K562 (cell line): ENCODE data around the gene CACNA1I. TPM values are rescaled to one million over a fixed set of nuclear protein-coding genes. Genes with fewer than 3 reads are reported as not detected.

Experiments used
- ELK1 ChIP-seq: sonication (generic); formaldehyde crosslinking; IDR thresholded peaks from 2 replicates; pipeline ENCODE4 v1.8.1; 2022; ENCODE audit warnings: missing genetic modification reagents
- KDM5B ChIP-seq: fragments of 200-600 bp; sonication (generic); IDR thresholded peaks from 2 replicates; pipeline ENCODE4 v1.6.1; 2012; ENCODE audit warnings: low read depth, mild to moderate bottlenecking, moderate library complexity, low read length, control low read depth, inconsistent platforms; ENCODE audit not compliant: insufficient replicate concordance
- MCM5 ChIP-seq: fragments of 450-650 bp; IDR thresholded peaks from 2 replicates; pipeline ENCODE4 v1.6.1; 2016; ENCODE audit warnings: low read depth
- NCOR1 ChIP-seq: fragments of 450-650 bp; IDR thresholded peaks from 2 replicates; pipeline ENCODE4 v1.6.1; 2016; ENCODE audit warnings: mild to moderate bottlenecking, moderate library complexity
- RBFOX2 ChIP-seq: fragments of 200-400 bp; formaldehyde crosslinking; IDR thresholded peaks from 2 replicates; pipeline ENCODE4 v1.6.1; 2017; ENCODE audit warnings: low read depth, mild to moderate bottlenecking, low read length, moderate library complexity
- SFPQ ChIP-seq: fragments of 200-400 bp; formaldehyde crosslinking; IDR thresholded peaks from 2 replicates; pipeline ENCODE4 v1.6.1; 2017; ENCODE audit warnings: mild to moderate bottlenecking, low read depth, low read length, moderate library complexity
- SUPT5H ChIP-seq: fragments of 450-650 bp; IDR thresholded peaks from 2 replicates; pipeline ENCODE4 v1.6.1; 2016
- WHSC1 ChIP-seq: IDR thresholded peaks from one replicate; pipeline ENCODE4 v1.6.1; 2012; ENCODE audit warnings: low read length, control low read depth, inconsistent platforms
- ZBTB26 ChIP-seq: fragments of 450-650 bp; formaldehyde crosslinking; IDR thresholded peaks from 2 replicates; pipeline ENCODE4 v1.4.0; 2022; ENCODE audit warnings: missing genetic modification characterization
- ZNF316 ChIP-seq: fragments of 450-650 bp; IDR thresholded peaks from 2 replicates; pipeline ENCODE4 v1.6.1; 2016
- polyA plus RNA-seq, 8 experiments: library from polyadenylated mRNA; depleted of rRNA in 4 of 8; stranded (reverse) in 5 of 8; unstranded in 3 of 8; fragments of >200 nt; fragmentation: Nextera tagmentation in 2 of 8; fragmentation: Illumina TruSeq in 1 of 8; extraction: Ambion mirVana in 2 of 8; extraction: Trizol in 1 of 8; gene quantifications; 2 replicates each; pipeline versions ENCODE4 v1.2.1 to v1.2.3, GENCODE V29; 2011 to 2014; ENCODE audit warnings: inconsistent platforms in 1 of 8, missing spikeins in 1 of 8
- total RNA-seq, 7 experiments: library from RNA; depleted of rRNA in 6 of 7; stranded (reverse); fragments of >200 nt in 6 of 7; fragmentation: Illumina TruSeq in 2 of 7; extraction: Trizol in 2 of 7; gene quantifications; 2 replicates each; pipeline versions ENCODE4 v1.2.1 to v1.2.3, GENCODE V29; 2011 to 2021; ENCODE audit warnings: low replicate concordance in 1 of 7
- TF ChIP-seq, protein P1 (sequence below): fragments of 250-450 bp; sonication (Bioruptor Pico); IDR thresholded peaks from 2 replicates; pipeline ENCODE4 v1.4.0; 2020; ENCODE audit warnings: mild to moderate bottlenecking, moderate library complexity
- TF ChIP-seq, protein P2 (sequence below): IDR thresholded peaks from 2 replicates; pipeline ENCODE4 v1.6.1; 2014; ENCODE audit warnings: antibody characterized with exemption

The CACNA1I gene
- total and polyA plus RNA-seq, 9 of the 15 experiments (the other 6 are each of a cell fraction or from before 2014, with no cell fraction given) = 0.01 to 0.79 (median 0.32) TPM; not detected in 1

- TF ChIP-seq SFPQ (no peak), WHSC1 (no peak), ZNF316 (no peak), MCM5 (no peak), KDM5B (peak; percentile 80), RBFOX2 (no peak), ZBTB26 (CRISPR knock-in tag) (peak; percentile 64; the same call in 1 of the 2 replicates), SUPT5H (peak; percentile 85), NCOR1 (peak; percentile 8; the same call in 1 of the 2 replicates), ELK1 (CRISPR knock-in tag) (no peak)
- TF ChIP-seq, protein P1, sequence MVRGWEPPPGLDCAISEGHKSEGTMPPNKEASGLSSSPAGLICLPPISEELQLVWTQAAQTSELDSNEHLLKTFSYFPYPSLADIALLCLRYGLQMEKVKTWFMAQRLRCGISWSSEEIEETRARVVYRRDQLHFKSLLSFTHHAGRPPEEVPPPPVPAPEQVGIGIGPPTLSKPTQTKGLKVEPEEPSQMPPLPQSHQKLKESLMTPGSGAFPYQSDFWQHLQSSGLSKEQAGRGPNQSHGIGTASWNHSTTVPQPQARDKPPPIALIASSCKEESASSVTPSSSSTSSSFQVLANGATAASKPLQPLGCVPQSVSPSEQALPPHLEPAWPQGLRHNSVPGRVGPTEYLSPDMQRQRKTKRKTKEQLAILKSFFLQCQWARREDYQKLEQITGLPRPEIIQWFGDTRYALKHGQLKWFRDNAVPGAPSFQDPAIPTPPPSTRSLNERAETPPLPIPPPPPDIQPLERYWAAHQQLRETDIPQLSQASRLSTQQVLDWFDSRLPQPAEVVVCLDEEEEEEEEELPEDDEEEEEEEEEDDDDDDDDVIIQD (CRISPR knock-in tag) = no peak
- TF ChIP-seq, protein P2, sequence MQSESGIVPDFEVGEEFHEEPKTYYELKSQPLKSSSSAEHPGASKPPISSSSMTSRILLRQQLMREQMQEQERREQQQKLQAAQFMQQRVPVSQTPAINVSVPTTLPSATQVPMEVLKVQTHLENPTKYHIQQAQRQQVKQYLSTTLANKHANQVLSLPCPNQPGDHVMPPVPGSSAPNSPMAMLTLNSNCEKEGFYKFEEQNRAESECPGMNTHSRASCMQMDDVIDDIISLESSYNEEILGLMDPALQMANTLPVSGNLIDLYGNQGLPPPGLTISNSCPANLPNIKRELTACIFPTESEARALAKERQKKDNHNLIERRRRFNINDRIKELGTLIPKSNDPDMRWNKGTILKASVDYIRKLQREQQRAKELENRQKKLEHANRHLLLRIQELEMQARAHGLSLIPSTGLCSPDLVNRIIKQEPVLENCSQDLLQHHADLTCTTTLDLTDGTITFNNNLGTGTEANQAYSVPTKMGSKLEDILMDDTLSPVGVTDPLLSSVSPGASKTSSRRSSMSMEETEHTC = no peak
Measured at GRCh38 chr22:39522567-39523300, 47.8 kb upstream of the CACNA1I start (continued).
